ENCODE results near the gene ITGB7.
"Not testable (repeated sequence)": the region's sequence is repeated elsewhere in the genome, so short reads cannot be mapped to it uniquely, and the experiment has no call there.

ITGB7 gene

DNA sequence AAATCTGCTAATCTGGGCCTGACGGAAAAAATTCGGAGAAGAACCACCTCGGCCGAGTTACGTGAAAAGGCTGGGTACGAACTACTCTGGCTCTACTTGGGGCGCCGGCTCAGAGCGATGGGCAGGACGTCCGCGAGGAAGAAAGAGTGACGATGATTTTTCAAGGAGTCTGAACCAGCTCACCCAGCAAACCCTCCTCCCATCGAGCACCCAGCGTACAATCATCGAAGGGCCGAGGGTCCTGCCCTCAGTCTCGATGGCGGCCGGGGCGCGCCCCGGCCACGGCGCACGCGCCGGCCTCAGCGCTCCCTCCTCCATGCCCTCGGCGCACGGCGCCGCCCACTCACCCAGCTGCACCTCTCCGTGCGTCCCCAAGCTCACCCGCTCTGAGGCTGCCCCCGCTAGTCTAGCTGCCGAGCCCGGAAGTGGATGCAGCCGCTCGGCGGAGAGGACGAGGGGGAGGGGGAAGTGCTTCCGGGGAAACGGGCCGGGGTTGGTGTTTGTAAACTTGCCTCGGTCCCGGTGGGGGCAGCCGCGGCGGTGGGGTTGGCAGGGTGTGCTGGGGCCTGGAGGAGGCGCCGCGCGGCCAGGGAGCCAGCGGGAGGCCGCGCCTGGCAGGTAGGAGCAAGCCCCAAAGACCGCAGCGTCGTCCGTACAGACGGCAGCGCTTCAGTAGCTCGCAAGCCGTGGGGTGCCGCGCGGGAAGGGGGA, 26.7 kb downstream of the ITGB7 start, which contains the start of the genes CSAD and ZNF740:
CSAD (minus strand) TSS at position 706 of the 711 bp plus-strand sequence. CDS start 7,455 bp downstream, outside the sequence.
ZNF740 (plus strand) TSS at position 503 of the 711 bp plus-strand sequence. CDS start 1,262 bp downstream, outside the sequence.
- DNase-seq = peak; percentile 94

DNA sequence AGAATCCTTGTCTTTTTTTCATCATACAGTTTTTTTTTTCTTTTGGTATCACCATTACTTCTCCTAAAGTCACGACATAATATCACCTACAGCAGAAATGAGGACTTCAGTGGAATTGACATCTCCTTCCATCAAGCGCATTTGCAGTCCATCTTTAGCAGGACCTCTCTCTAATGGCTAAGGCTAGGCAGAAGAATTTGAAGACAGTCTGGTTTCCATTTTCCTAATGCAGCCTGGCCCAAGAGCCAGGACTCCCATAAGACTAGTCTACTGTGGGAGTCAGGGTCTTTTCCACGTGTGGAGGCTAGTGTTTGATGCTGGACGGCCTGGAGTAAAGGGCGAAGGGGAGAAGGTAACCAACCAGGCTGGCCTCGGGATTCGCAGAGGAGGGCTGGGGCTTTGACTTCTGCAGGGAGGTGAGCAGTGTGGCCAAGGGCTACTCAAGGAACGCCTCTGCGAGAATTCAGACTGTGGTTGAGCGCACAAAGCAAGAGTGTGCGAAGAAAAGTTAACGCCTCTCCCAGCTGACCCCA, 27.3 kb downstream of the ITGB7 start:
- DNase-seq = no peak

DNA sequence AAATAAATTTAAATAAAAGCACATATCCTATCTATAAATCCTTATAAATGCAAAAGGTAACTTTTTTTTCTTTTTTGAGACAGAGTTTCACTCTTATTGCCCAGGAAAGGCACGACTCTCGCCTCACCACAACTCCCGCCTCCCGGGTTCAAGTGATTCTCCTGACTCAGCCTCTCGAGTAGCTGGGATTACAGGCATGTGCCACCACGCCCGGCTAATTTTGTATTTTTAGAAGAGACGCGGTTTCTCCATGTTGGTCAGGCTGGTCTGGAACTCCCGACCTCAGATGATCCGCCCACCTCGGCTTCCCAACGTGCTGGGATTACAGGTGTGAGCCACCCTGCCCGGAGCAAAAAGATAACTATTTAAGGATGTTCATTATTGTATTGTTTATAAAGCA, 28.2 kb downstream of the ITGB7 start:
- DNase-seq = not testable (repeated sequence)

DNA sequence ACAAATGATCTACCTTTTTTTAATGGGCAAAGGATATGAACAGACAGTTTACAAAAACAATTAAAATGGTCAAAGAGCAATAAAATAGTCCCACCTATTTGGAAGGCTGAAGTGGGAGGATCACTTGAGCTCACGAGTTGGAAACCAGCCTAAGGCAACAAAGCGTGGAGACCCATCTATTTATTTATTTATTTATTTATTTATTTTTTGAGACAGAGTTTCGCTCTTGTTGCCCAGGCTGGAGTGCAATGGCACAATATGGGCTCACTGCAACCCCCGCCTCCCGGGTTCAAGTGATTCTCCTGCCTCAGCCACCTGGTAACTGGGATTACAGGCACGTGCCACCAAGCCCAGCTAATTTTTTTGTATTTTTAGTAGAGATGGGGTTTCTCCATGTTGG, 29.6 kb downstream of the ITGB7 start:
- DNase-seq = not testable (repeated sequence)

DNA sequence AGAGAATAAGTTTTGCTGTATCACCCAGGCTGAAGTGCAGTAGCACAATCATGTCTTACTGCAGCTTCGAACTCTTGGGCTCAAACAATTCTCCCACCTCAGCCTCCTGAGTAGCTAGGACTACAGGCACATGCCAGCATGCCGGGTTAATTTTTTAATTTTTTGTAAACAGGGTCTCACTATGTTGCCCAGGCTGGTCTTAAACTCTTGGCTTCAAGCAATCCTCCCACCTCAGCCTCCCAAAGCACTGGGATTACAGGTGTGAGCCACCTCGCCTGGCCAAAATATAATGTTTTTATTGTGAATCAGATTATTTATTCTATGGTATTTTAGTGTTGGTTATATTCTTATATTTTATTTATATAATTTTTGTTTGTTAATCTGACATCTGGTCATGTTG, 30.3 kb downstream of the ITGB7 start:
- no peak for DNase-seq

DNA sequence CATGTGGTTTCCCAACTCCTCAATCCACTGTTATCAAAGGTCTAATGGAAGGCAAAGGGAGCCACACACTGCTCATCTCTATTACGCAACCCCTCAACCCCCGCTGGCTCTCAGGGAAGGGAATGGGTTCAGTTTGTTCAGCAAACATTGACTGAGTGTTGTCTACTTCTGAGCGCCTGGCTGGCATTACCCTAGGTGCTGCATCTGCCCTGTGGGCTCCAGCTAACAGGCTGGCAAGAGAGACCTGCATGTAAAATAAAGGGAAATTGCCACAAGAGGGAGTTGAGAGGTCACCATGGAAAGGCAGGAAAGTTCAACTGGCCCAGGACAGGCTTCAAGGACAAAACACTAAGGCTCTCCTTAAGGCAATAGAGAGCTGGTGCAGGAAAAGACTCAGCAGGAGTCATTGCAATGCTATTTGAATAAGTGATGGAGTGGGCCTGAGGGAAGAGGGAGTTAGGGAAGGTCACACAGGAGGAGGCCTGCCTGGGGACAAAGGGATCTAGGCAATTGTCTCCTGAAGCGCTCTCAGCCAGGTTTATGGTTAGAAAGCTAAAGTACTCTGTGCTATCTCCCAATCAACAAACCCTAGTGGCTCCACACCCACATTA, 32.1 kb downstream of the ITGB7 start:
- DNase-seq = no peak

DNA sequence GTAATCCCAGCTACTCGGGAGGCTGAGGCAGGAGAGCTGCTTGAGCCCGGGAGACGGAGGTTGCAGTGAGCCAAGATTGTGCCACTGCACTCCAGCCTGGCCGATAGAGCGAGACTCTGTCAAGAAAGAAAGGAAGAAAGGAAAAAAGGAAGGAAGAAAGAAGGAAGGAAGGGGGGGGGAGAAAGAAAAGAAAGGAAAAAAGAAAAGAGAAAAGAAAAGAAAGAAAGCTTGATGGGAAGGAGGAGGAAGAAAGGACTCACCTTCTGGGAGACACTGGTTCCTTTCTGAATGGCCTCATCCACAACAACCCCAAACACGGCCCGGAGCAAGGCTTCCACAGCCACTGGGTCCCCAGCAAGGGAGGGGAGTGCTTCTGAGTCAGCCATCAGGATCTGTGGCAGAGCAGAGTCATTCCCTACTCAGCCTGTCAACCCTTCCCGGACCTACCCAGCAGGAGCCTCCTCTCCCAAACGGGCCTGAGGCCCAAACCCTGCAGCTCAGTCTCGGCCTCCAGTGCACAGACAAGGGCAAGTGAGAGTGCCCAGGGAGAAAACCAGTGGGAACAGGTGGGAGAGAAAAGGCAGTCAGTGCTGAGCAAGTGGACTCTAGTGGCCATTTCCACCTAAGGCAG, 33.9 kb downstream of the ITGB7 start:
- no peak for DNase-seq

DNA sequence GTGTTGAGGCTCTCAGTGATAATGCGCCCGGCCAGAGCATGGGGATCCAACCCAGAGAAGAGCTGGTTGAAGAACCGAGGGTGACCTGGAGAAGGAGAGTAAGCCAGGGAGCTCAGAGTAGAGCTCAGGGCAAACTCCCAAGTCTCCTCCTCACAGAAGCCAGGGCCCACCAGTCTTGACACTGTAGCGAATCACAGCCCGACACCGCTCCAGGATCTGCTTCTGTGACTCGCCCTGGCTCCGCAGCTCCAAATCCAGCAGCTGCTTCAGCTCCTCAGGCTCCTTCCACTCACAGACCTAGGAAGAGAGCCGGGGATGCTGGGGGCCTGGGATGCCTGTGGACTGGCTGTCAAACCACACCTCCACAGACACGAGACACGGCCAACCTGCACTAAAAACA, 34.7 kb downstream of the ITGB7 start:
- DNase-seq = no peak

DNA sequence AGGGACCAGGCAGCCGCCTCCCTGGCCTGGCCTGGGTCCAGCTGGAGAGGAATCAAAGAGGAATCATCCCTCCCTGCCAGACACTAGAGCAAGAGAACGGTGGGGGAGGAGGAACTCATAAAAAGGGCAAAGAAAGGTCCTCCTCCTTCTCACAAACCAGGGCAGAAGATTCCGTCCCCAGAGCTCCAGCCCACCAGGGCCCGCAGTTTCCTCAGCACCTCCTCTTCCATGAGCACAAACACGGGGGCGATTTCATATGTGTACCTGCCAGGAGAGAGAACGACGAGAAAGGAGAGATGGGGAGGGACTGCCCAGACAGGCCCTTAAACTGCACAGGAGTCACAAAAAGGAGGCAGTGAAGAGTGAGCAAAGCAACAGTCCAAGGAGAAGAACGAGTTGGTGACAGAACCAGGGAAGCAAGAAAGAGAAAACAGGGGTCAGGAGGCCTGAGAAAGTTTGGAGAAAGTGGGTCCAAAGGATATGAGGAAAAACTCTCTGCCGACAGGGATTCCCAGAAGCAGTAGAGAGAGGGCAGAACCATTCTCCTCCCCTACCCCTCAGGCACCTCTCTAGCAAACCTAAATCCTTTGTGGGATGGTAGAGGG, 35.2 kb downstream of the ITGB7 start:
- peak; percentile 44 for DNase-seq

DNA sequence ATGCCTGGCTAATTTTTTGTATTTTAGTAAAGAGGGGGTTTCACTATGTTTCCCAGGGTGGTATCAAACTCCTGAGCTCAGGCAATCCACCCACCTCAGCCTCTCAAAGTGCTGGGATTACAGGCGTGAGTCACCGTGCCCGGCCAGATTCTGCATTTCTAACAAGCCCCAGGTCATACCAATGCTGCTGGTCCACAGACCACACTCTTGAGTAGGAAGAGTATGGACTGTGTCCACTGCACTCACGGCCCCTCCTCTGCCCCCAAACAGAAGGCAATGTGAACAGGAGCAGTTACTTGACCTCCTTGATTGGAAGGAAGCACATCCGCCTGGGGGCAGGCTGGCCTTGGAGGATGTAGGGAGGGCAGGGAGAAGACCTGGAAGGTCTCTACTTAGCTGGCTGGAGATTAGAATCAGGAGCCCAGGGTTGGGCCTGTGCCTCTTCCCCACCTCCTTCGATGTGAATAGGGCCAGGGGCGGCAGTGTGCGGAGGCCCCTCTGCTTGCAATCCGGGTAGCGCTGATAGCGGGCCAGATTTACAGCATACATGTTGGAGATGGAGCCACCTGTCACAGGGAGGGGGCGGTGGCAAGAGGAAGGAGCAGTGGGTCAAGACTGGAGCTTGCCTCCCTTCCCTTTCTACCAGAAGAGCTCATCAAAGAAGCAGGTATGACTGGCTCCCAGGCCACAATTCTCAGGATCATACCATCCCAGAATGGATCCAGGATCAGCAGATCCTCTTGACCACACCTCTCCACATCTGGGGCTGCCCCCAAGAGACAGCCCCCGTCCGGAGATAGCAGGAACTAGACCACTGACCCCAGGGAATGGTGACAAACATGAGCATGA, 36.0 kb downstream of the ITGB7 start:
- DNase-seq = no peak

DNA sequence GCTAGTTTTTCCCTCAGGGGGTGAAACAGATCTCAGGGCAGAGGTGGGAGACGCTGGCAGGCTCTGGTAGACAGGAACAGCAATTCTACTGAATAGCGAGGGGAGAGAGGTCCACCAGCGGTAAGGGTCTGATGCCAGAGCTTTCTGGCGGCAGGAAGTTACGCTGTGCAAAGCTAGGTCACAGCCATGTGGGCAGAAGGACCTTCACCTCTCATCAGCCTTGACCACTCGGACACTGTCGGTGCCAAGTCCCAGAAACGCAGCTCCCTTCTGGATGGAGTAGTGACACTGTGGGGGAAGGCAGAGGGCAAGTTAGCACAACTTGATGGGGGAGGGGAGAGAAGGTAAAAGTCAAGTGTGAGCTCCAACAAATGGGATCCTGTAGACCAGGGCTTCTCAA, 36.8 kb downstream of the ITGB7 start:
- no peak for DNase-seq

DNA sequence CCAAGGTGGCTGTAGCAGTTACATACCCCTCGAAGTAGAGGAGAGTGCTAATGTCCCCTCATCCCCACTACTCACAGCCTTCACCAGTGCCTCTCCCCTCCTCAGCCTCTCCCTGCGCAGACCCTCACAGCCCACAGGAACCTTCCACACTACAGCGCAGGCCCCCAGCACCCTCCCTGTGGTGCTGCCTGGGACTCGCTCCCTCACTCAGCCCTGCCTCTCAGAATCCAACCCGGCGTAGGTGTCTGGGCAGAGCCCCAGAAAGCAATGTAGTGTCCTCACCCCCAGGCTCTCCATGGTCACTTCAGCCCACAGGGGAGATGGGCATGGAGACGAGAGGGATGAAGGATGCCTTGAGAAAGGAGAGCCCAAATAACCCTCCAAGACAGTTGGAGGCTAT, 37.4 kb downstream of the ITGB7 start:
- DNase-seq = no peak

DNA sequence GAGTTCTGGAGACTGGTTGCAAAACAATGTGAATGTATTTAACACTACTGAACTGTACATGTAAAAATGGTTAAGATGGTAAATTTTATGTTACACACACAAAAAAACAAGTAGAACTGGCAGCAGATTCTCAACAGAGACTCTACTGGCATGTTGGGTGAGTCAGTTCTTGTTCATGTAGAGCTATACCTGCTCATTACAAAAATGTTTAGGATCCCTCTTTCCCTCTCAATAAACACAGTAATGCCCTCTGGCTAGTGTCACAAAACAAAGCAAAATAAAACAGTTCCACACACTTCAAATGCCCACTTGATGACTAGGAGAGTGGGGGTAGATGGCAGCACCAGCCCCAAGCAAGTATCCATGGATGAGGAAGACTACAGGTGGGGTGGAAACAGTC, 40.2 kb downstream of the ITGB7 start:
- DNase-seq = no peak

DNA sequence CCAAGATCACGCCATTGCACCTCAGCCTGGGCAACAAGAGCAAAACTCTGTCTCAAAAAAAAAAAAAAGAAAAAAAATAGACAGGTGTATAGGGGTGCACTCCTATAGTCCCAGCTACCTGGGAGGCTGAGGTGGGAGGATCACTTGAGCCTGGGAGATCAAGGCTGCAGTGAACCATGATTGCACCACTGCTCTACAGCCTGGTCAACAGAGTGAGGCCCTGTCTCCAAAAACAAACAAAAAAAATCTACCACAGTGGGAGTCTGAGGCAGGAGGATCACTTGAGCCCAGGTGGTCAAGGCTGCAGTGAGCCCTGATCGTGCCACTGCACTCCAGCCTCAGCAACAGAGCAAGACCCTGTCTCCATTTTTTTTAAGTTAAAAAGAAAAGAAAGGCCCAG, 44.0 kb downstream of the ITGB7 start:
- DNase-seq = not testable (repeated sequence)

DNA sequence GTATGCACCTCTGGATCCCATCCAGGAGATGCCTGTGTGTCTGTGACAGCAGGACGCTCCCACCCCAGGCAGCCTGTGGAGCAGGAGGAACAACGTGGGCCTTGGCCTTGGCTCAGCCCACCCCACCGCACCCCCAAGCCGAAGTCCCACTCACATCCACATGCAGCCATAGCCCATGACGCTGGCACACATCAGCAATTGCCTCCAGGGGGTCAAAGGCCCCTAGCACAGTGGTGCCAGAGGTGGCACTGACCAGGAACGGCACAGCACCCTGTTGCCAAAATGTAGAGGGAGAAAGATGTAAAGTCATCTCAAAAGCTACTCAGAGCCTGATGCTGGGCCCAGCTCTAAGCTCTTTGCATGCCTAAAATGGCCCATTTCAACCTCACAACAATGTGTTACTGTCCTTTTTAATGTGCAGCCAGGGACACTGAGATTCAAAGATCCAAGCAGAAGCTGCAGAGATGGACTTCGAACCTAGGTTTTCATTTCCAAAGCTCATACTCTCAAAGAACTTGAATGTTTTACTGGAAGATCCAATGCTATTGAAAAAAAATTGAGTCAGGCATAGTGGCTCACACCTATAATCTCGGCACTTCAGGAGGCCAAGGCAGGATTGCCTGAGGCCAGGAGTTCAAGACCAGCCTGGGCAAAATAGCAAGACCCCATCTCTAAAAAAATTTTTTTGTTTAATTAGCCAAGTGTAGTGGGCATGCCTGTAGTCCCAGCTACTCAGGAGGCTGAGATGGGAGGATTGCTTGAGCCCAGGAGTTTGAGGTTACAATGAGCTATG, 45.7 kb downstream of the ITGB7 start:
- DNase-seq = no peak

DNA sequence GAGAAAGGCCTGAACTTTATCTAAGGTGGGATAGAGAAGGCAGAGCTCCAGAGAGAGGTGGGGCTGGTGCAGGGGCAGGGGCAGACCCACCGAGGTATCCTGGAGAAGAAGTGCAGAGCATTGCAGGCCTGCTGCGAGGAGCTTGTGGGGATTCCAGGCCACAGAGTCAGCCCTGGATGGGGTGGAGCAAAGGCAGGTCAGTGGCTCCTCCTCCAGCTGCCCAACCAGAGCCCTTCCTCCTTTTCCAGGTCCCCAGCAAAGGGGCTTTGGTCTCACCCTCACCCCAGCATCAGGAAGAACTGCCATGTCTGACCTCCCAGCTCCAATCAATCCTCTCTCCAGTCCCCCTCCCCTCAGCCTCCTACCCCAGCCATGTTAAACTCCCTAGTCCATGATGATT, 46.4 kb downstream of the ITGB7 start:
- DNase-seq = no peak

DNA sequence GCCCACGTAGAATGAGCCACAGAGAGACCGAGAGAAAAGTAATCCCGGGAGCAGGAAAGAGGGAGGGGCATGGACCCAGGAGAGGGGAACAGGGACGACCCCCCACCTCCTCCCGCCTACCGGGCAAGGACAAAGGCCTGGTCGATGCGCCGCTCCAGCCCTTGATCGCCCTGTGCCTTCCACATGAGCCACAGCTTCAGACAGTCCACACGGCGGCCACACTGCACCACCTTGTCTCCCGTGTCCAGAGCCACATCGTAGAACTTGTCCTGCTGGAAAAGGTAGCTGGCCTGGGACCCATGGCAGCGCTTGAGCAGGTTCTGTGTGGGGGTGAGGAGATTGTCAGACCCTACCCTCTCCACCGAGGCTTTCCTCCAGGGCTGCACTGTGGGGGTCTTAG, 47.1 kb downstream of the ITGB7 start:
- DNase-seq = no peak

DNA sequence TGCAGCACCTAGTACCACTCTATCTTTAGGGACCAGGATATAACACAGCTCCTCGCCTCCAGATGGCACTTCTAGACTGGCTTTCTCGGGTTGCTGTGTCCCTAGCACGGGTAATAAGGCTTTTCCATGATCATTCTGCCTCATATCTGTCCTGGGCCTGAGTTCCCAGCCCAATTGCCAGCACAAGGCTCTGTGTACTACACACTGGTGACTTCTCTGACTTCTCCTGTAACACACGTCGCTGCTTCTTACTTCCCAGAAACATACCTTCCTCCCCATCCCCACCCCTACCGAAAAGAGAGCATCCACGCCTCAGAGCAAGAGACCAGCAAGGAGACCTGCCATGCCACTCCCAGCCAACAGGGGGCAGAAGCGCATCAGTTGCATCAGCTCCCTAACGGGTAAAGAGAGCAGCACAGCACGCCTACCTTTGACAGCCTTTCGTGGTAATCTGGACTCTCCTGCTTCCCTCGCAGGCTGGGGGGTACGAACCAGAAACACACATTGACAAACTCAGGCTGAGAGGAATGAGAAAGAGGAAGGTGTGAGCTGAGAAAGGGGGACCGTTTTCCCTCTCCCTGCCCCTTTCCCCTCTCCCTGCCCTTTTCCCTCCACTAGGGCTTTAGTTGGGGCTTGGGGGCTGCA, 47.7 kb downstream of the ITGB7 start:
- DNase-seq = peak; percentile 57

DNA sequence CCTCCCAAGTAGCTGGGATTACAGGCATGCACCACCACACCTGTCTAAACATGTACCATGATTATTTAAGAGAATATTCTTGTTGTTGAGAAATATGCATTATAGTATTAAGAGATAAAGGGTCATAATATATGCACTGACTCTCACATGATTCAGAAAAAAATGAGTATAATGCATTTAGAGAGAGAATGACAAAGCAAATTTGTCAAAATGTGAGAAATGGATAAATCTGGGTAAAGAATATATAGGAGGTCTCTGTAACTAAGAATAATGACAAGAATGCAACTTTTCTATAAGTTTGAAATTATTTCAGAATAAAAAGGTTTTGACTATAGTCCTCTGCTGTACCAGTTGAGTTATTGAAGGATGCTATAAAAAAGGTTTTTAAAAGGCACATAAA, 54.7 kb downstream of the ITGB7 start:
- no peak for DNase-seq

DNA sequence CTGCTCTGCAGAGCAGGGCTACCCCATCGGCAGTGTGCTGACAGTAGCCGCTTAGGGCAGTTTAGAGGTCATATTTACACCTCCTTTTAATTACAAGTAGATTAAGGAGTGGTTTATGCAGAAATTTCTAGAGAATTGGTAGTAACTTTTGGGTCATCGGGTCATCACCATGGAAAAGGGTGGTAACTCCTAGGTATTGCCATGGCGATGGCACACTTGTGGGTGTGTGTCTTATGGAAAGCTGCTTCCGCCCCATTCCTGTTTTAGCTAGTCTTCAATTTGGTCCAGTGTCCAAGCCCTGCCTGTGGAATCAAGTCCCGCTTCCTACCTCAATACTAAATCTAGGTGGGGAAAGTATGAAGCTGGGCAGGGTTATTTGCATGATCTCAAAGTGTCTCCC, 56.0 kb downstream of the ITGB7 start:
- DNase-seq = no peak

DNA sequence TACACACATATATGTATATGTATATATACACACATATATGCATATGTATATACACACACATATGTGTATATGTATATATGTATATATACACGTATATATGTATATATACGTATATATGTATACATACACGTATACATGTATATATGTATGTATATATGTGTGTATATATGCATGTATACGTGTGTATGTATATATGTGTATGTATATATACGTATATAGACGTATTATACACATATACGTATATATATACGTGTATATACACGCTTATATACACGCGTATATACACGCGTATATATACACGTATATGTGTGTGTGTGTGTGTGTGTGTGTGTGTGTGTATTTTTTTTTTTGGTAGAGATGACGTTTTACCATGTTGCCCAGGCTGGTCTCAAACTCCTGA, 59.4 kb downstream of the ITGB7 start:
- DNase-seq = no peak
